BLaER1 treated with 17β-estradiol and CSF1 and Interleukin-3, amounts not matched to agents 10 nM and 100 nM (cell line): ENCODE data around the gene CCDC136.
A peak's percentile ranks its signal among the peaks of the same experiment; 100 is the strongest.

Source experiments
- H3K27ac ChIP-seq, 11 experiments: shearing (Covaris generic); formaldehyde crosslinking; 2 replicates each; pipeline ENCODE4 v1.8.1; 2022
- H3K27me3 ChIP-seq, 11 experiments: shearing (Covaris generic); formaldehyde crosslinking; 2 replicates each; pipeline ENCODE4 v1.8.1; 2022
- H3K36me3 ChIP-seq, 11 experiments: shearing (Covaris generic); formaldehyde crosslinking; 2 replicates each; pipeline ENCODE4 v1.8.1; 2022
- H3K4me1 ChIP-seq, 10 experiments: shearing (Covaris generic); formaldehyde crosslinking; 2 replicates each; pipeline ENCODE4 v1.8.1; 2022
- H3K4me2 ChIP-seq, 11 experiments: shearing (Covaris generic); formaldehyde crosslinking; 2 replicates each; pipeline ENCODE4 v1.8.1; 2022
- H3K4me3 ChIP-seq, 10 experiments: shearing (Covaris generic); formaldehyde crosslinking; 2 replicates each; pipeline ENCODE4 v1.8.1; 2022
- H3K9ac ChIP-seq, 11 experiments: shearing (Covaris generic); formaldehyde crosslinking; 2 replicates each; pipeline ENCODE4 v1.8.1; 2022
- H3K9me3 ChIP-seq, 11 experiments: shearing (Covaris generic); formaldehyde crosslinking; replicated peaks in 1 of 11; 2 replicates each; pipeline ENCODE4 v1.8.1; 2022
- H4K20me1 ChIP-seq, 11 experiments: shearing (Covaris generic); formaldehyde crosslinking; 2 replicates each; pipeline ENCODE4 v1.8.1; 2022
- Cebpa-rat ChIP-seq, 11 experiments: shearing (Covaris generic); IDR thresholded peaks; 2 replicates each; pipeline ENCODE4 v1.8.1; 2022

CCDC136 gene

GRCh38 chr7:128755075-128755818 is 36.5 kb upstream of the CCDC136 start:
- no peaks in the 10 kb centered on the region for H3K4me1 ChIP-seq
- no peaks in the 10 kb centered on the region for H3K9me3 ChIP-seq
- H4K20me1 ChIP-seq = peaks cover 20 to 78% (median 45%) of the 10 kb centered on the region in 11 experiments; a peak in 20 of 22 replicates
- H3K4me3 ChIP-seq = no peak overlapping the region
- H3K36me3 ChIP-seq = peaks cover 92 to 100% (median 100%) of the 10 kb centered on the region in 11 experiments
- no peak overlapping the region for H3K4me2 ChIP-seq
- H3K27ac ChIP-seq = no peak overlapping the region
- no peaks in the 10 kb centered on the region for H3K27me3 ChIP-seq
- TF ChIP-seq Cebpa-rat (IDR thresholded peaks at IDR 0.05) = no peak
- no peak overlapping the region for H3K9ac ChIP-seq

GRCh38 chr7:128755819-128756476 is 35.8 kb upstream of the CCDC136 start:
- TF ChIP-seq Cebpa-rat (IDR thresholded peaks at IDR 0.05) = no peak
- H3K4me3 ChIP-seq = no peak overlapping the region
- H3K9ac ChIP-seq = no peak overlapping the region
- no peaks in the 10 kb centered on the region for H3K9me3 ChIP-seq
- H4K20me1 ChIP-seq = peaks cover 20 to 71% (median 39%) of the 10 kb centered on the region in 11 experiments; a peak in 20 of 22 replicates
- no peak overlapping the region for H3K4me2 ChIP-seq
- peaks cover 92 to 100% (median 100%) of the 10 kb centered on the region in 11 experiments for H3K36me3 ChIP-seq
- H3K27me3 ChIP-seq = no peaks in the 10 kb centered on the region
- no peak overlapping the region for H3K27ac ChIP-seq
- no peaks in the 10 kb centered on the region for H3K4me1 ChIP-seq

DNA sequence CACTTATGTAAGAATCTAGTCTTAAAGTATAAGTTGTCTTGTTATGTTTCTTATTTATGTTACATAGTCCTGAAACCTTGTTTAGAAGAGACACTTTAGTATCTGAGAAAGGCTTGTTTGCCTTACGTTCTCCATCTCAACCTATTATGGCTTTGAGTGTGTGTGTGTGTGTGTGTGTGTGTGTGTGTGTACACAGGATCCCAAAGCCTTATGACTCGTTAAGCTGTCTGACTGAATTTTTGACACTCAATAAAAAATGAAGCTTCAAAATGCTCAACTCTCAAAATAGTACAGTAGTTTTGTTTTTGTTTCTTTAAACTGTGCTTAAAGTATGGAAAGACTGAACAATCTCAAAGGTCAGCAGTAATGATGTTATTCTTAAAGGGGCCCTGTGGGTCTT is 34.6 kb upstream of the CCDC136 start:
- H3K4me2 ChIP-seq = no peak overlapping the region

DNA sequence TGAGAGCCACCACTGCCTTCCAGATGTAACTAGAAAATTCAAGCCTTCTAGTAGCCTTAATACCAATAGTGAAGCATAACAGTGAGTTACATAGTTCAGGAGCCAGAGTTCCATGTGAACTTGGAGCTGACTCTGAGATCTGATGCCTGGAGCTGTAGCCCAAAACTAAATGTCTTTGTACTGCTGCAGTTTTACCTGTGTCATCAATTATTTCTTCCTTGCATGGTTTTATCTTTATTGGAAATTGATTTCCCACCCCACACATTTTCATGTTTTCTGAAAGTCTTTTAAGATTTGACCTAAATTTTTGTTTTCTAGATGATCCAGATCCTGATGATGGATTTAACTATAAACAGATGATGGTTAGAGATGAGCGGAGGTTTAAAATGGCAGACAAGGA is 33.2 kb upstream of the CCDC136 start:
- TF ChIP-seq Cebpa-rat (IDR thresholded peaks at IDR 0.05) = no peak
- H3K27me3 ChIP-seq = no peaks in the 10 kb centered on the region
- H3K27ac ChIP-seq = no peak overlapping the region
- H3K4me1 ChIP-seq = no peaks in the 10 kb centered on the region
- H4K20me1 ChIP-seq = peaks cover 7 to 51% (median 20%) of the 10 kb centered on the region in 11 experiments; a peak in 17 of 22 replicates
- H3K9me3 ChIP-seq = no peaks in the 10 kb centered on the region
- H3K4me2 ChIP-seq = no peak overlapping the region
- H3K4me3 ChIP-seq = no peak overlapping the region
- no peak overlapping the region for H3K9ac ChIP-seq
- peaks cover 92 to 100% (median 100%) of the 10 kb centered on the region in 11 experiments for H3K36me3 ChIP-seq

More for the DNA sequence above, 34.6 kb upstream of the CCDC136 start:
- Histone ChIP-seq H3K27ac (no peak overlapping the region), H3K9me3 (no peaks in the 10 kb centered on the region), H3K27me3 (no peaks in the 10 kb centered on the region), H3K36me3 (peaks cover 92 to 100% (median 100%) of the 10 kb centered on the region in 11 experiments), H4K20me1 (peaks cover 15 to 62% (median 27%) of the 10 kb centered on the region in 11 experiments; a peak in 19 of 22 replicates), H3K4me1 (no peaks in the 10 kb centered on the region), H3K9ac (no peak overlapping the region), H3K4me3 (no peak overlapping the region)
- no peak for TF ChIP-seq Cebpa-rat (IDR thresholded peaks at IDR 0.05)

- TF ChIP-seq Cebpa-rat (IDR thresholded peaks at IDR 0.05) = no peak
- Histone ChIP-seq H3K4me1 (no peaks in the 10 kb centered on the region), H3K9ac (no peak overlapping the region), H3K27ac (no peak overlapping the region), H3K9me3 (no peaks in the 10 kb centered on the region), H4K20me1 (peaks cover 7 to 45% (median 20%) of the 10 kb centered on the region in 11 experiments; a peak in 16 of 22 replicates), H3K4me3 (no peak overlapping the region), H3K27me3 (no peaks in the 10 kb centered on the region), H3K36me3 (peaks cover 92 to 100% (median 100%) of the 10 kb centered on the region in 11 experiments), H3K4me2 (no peak overlapping the region)
Measured at GRCh38 chr7:128759242-128759641, 32.5 kb upstream of the CCDC136 start.

- Histone ChIP-seq H3K27ac (no peak overlapping the region), H4K20me1 (peaks cover 0 to 8% (median under 1%) of the 10 kb centered on the region in 11 experiments; a peak in 8 of 22 replicates), H3K4me1 (no peaks in the 10 kb centered on the region), H3K4me2 (no peak overlapping the region), H3K9me3 (no peaks in the 10 kb centered on the region), H3K27me3 (no peaks in the 10 kb centered on the region), H3K36me3 (peaks cover 93 to 100% (median 98%) of the 10 kb centered on the region in 11 experiments), H3K4me3 (no peak overlapping the region), H3K9ac (no peak overlapping the region)
- no peak for TF ChIP-seq Cebpa-rat (IDR thresholded peaks at IDR 0.05)
Measured at GRCh38 chr7:128763541-128763940, 28.2 kb upstream of the CCDC136 start.

DNA sequence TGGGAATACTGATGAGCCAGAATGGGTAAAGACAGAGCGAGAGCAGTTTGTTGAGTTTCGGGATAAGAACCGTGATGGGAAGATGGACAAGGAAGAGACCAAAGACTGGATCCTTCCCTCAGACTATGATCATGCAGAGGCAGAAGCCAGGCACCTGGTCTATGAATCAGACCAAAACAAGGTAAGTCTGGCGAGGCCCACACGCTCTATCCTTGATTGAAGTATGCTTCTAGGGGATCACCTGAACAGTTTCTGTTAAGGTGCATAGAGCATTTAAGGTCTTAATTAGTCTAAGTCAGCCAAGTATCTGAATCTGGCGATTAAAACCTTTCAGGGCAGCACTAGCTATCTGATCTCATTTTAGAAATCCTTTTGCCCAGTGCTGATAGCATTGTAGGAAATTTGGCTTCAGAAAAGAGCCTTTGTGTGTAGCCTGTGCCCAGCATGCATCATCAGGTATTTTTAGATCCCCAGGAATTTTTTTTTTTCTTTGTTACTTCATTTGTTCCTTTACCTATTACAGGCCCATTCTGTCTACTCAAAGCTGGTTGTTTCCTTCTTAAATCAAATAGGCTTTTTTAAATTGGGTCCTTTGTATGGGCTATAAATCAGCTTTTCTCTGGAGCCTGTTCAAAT is 24.2 kb upstream of the CCDC136 start:
- H3K4me1 ChIP-seq = peaks cover 0 to 29% (median 18%) of the 10 kb centered on the region in 10 experiments; a peak in 13 of 20 replicates
- H3K4me2 ChIP-seq = no peak overlapping the region
- peaks cover 0 to 8% (median 0%) of the 10 kb centered on the region in 11 experiments; a peak in 8 of 22 replicates for H4K20me1 ChIP-seq
- no peak overlapping the region for H3K9ac ChIP-seq
- no peaks in the 10 kb centered on the region for H3K27me3 ChIP-seq
- peaks cover 93 to 100% (median 98%) of the 10 kb centered on the region in 11 experiments for H3K36me3 ChIP-seq
- H3K9me3 ChIP-seq = no peaks in the 10 kb centered on the region
- no peak overlapping the region for H3K27ac ChIP-seq
- no peak overlapping the region for H3K4me3 ChIP-seq
- no peak for TF ChIP-seq Cebpa-rat (IDR thresholded peaks at IDR 0.05)

GRCh38 chr7:128770233-128770632 is 21.5 kb upstream of the CCDC136 start:
- Histone ChIP-seq H3K36me3 (peaks cover 87 to 100% (median 97%) of the 10 kb centered on the region in 11 experiments), H3K9ac (no peak overlapping the region), H3K27me3 (no peaks in the 10 kb centered on the region), H3K4me1 (peaks cover 0 to 29% (median 18%) of the 10 kb centered on the region in 10 experiments; a peak in 13 of 20 replicates), H3K27ac (no peak overlapping the region), H4K20me1 (peaks cover 0 to 4% (median 0%) of the 10 kb centered on the region in 11 experiments; a peak in 5 of 22 replicates), H3K9me3 (peaks cover 0 to 10% (median 6%) of the 10 kb centered on the region in 11 experiments; a peak in 7 of 22 replicates), H3K4me2 (peak overlapping the region in 1 of 11 experiments; percentile 20; a peak in 3 of 22 replicates), H3K4me3 (no peak overlapping the region)
- TF ChIP-seq Cebpa-rat (IDR thresholded peaks at IDR 0.05) = no peak

DNA sequence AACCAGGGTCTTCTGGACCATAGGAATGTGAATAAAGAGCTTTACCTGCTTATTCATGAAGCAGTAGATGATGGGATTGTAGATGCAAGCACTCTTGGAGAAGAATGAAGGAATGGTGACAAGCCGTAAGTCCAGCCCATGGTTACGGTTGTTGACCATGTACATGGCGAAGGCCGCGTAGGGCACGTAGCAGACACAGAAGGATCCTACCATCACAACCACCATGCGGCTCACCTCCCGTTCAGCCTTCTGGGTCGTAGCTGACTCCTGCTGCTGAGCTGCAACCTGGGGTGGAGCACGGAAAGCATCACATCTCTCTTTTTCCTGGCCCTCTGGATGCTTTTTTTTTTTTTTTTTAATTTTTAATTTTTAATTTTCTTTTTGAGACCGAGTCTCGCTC is 18.2 kb upstream of the CCDC136 start:
- Histone ChIP-seq H3K4me1 (peaks cover 0 to 29% (median 18%) of the 10 kb centered on the region in 10 experiments; a peak in 13 of 20 replicates), H3K27ac (no peak overlapping the region), H3K9ac (no peak overlapping the region), H3K4me3 (no peak overlapping the region), H4K20me1 (no peaks in the 10 kb centered on the region; a peak in 3 of 22 replicates), H3K4me2 (no peak overlapping the region), H3K27me3 (no peaks in the 10 kb centered on the region), H3K36me3 (peaks cover 55 to 70% (median 67%) of the 10 kb centered on the region in 11 experiments), H3K9me3 (peaks cover 18 to 43% (median 27%) of the 10 kb centered on the region in 11 experiments; a peak in 21 of 22 replicates)
- TF ChIP-seq Cebpa-rat (IDR thresholded peaks at IDR 0.05) = no peak
